NCI-H1436 treated with DMSO at 0.1 percent for 48 hours (cell line): ENCODE data around the gene GALNT13.

Experiments used
- DNase-seq: peaks from one replicate; lab custom pipeline; 2025; lab: John Stamatoyannopoulos, UW

Gene GALNT13

DNA sequence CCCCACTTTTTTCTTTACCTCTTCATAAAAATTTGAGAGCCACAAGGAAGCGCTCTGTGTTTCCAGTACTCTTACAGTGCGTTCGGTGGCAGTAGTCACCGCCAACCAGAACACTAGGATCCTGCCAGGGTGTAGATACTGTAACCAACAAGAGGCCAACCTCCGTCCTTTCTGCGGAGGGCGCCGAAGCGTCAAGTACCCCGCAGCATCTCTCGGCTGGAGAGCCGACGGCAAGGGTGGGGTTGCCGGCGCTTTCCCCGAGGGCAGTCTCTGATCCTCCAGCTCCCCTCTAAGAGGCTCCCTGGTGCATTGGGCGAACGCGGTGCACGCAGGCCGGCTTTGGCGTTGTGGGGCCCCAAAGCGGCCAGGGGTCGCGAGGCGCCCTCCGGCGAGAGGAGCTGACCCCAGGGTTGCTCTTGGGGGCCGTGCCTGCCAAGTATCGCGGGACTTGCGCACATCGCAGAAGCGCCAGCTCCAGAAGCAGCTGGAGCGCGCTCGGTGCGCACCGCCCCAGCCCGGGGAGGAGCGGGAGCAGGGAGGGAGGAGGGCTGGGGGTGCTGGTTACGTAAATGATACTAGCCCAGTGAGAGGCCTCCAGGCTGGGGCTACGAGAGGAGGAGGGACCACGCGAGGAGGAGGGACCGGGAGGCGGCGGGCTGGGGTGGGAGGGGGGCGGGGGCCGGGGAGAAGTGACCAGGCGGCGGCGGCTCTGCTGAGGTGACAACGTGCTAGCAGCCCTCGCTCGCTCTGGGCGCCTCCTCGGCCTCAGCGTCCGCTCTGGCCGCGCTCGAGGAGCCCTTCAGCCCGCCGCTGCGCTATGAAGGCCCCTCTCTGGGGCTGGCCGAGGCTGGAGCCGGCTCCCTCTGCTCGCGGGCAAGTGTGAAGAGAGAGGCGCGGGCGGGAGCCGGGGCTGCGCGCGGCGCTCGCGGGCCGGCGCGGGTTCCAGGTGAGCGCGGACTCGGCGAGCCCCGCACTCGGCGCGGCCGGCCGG lies at the start of gene GALNT13:
TSS of gene GALNT13 (plus strand) at position 692 of the 991 bp plus-strand sequence.
- peak; percentile 83 for DNase-seq

DNA sequence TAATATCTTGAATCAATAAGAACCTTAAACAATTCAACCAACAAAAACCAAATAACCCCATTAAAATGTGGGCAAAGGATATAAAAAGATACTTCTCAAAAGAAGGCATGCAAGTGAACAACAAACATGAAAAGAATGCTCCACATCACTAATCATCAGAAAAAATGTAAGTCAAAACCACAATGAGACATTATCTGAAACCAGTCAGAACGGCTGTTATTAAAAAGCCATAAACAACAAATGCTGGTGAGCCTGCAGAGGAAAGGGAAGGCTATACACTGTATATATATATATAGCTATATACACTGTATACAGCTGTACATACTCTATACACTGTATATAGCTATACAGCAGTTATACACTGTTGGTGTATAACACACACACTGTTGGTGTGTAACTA lies 47.8 kb upstream of the GALNT13 start:
- no peak for DNase-seq

DNA sequence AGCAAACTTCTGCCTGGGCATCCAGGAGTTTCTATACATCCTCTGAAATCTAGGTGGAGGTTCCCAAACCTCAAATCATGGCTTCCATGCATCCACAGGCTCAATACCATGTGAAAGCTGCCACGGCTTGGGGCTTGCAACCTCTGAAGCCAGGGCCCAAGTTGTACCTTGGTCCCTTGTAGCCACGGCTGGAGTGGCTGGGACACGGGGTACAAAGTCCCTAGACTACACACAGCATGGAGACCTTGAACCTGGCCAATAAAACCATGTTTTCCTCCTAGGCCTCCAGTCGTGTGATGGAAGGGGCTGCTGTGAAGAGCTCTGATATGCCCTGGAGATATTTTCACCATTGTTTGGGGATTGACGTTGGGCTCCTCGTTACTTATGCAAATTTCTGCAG lies 43.4 kb upstream of the GALNT13 start:
- DNase-seq, result no peak

DNA sequence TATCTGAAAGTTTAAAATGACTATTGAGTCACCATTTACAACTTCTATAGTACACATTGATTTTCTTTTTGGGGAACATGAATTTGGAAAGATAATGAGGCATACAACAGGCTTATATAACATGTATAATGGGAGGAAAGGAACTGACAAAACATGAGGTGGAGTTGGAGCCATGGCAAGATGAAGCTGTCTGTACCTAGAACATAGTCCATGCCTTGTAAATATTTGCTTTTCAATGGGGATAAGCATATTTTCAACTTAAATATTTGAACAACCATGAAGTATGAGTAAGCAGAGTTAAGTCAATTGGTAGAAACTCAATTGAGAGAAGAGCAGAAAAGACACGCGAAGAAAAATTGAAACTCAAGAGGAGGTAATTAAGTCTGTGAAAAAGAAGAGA lies 37.1 kb upstream of the GALNT13 start:
- no peak for DNase-seq

DNA sequence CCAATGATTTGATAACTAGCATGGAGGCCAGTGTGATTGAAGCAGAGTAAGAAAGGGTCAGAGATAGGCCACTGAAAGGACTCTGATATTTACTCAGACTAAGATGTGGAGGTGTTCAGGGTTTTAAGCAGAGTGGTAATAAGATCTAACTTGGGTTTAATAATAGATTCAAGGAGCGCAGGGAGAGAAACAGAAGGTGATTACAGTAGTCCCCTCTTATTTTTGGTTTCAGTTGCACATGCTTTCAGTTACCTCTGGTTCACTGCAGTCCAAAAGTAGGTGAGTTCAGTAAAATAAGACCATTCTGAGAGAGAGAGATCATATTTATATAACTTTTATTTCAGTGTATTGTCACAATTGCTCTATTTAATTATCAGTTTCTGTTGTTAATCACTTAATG lies 13.5 kb upstream of the GALNT13 start:
- DNase-seq, result no peak

DNA sequence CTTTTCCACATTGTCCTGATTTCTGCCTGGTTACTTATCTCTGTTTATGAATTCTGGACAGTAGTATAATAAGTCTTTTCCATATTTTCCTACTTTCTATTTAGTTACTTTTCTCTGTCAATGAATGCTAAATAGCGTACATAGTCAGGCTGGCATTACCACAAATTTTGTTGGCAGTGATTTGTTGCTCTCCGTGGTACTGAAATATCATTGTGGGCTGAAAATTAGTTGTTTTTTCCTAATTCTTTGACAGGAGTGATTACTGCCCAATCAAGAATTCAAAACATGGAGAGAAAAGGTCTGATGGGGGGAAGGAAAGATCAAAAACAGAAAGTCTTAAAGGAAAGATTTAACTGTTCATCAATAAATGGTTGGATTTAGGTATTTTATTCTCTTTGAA lies 7.7 kb upstream of the GALNT13 start:
- DNase-seq, result no peak

DNA sequence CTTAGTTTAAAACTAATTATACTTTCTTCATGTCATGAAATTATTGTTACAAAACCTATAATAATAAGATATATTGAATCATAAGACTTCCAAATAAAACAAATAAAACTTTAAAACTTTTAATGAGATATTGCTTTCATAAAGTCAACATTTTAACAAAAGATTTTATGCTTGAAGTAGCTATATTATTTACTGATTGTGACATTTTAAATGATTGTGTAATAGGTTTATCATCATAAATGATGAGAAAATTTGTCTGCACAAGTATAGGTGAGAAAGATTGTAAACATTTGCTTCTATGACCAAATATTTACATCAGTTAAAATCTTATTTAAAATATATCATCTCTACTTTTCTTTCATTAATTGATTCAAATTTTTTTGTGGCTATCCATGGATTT lies 5.1 kb upstream of the GALNT13 start:
- DNase-seq, result no peak

DNA sequence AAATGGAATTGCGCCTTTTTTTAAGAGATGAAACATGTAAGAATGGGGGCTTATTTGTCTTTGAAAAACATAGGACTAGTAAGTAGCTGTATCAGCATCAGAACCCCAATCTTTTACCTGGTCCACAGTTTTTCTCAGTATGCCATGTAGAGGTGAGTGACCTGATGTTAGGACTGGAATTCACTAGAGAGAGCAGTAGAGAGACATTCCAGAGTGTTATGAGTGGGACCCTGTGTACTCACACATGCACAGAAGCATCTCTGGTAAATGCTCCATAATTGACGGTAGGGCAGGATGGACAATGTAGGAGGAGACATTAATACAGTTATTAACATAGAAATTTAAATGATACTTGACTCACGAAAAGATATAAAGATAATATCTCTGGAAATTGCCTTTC lies 1.4 kb upstream of the GALNT13 start:
- DNase-seq, result peak; percentile 38

DNA sequence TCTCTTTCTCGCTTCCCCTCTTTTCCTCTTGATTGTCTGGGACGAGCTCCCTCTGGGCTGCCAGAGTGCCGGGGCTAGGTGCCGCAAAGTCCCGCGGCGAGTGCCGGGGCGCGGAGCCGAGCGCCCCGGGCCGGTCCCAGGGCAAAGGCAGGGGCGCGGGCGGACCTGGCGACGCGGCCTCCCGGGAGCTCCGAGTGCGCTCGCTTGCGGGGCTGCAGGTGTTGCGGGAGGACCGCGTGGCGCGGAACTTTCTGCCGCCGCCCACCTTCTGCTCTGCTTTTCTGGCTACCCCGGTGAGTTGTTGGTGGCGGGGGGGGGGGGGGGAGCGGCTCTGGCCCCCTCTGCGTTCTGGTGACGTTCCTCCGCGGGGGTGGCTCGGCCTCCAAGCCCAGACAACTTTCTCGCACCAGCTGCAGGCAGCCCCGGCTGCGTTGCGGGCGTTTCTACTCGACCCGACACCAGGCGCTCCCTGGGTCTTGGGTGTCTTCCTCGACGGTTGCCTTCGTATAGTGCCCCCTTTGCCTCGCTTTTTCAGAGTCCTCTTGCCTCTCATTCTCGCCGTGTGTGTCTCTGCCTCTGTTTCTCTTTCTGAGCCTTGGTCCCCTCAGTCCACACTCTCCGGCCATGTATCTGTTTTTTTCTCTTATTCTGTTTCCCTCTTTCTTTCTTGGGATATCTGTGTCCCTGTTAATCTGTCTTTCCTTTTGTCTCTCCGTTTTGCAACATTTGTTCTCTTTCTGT lies 759 bp downstream of the GALNT13 start:
- no peak for DNase-seq

DNA sequence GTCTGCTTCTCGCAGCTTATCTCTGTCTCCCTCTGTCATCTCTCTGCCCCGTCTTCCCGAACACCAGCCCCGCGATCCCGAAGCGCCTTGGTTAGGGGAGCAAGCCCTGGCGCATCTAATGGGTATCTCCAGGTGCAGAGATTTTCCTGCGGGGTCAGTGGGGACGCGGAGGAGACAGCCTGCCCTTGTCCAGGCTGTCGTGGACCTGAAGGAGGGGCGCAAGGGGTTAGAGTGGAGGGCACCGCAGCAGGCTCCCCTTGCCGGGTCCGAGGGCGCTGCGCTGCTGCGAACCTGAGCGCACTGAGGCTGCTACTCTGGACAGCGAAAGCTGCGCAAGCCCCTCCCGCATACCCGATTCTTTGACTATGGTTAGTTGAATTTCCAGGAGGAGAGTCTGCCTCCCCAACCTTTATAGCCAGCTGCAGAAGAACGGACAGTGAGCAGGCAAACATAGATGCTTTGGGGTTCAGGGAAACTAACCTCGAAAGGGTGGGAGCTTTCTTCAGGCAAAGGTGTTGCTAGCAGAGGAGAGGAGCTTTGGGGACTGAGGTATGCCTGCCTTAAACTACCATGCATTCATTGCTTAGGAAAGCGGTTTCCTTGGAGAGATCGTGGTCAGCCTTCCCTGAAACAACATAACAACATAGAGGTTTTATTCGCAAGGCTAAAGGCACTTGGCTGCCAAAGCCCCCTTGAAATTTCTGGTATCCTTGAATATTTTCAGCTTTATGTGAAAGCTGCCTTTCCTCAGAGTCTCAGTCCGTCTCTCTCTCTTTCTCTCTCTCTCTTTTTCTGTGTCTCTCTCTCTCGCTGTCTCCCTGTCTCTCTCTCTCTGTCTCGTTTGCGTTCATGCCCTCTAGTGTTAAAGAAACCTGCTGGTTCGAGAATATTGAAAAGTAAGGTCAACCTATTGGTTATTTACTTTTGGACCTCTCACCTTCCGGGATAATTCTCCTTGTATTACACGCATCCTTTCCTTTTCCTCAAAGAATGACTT lies 1.6 kb downstream of the GALNT13 start:
- DNase-seq, result no peak

DNA sequence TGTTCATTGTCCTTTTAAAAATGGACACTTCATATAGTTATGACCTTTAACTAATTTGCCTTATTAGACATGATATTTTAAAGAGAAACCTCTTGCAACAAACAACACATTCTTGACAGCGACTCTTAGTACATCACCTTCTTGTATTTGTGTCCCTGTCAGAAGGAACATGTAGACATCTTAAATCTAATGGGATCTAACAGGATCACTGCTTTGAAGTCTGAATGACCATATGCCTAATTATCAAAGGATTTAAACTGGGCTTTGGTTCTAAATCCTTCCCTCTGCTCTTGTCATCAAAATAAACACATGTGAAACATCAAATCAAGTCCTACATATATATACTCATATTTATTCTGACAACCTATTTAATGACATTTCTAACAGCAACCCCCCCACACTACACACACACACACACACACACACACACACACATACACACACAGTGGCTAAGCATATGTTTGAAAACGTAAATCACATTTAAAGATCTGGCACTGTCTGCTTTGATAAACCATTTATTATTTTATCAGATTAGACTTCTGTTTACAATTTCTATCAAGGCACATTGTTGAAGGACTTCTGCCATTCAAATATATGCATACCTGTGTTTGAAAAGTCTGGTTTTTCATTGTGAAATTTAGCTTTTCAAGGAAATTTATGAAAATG lies 4.2 kb downstream of the GALNT13 start:
- no peak for DNase-seq

DNA sequence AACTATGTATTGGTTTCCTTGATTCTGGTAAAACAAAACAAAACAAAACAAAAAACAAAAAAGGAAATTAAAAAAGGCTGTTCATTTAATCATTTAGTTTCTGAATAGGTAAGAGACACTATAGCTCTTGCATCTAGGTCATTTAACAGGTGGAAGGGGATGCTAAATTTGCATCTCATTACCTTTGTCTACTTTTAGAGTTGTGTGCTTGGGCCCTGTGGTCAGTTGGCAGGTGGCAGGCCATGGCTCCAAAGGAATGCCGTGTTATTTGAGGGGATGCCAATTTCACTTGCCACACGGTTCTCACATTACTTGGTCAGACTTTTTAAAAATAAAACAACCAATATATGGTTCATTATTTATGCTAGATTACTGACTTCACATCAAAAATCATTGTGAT lies 9.2 kb downstream of the GALNT13 start:
- DNase-seq, result no peak

DNA sequence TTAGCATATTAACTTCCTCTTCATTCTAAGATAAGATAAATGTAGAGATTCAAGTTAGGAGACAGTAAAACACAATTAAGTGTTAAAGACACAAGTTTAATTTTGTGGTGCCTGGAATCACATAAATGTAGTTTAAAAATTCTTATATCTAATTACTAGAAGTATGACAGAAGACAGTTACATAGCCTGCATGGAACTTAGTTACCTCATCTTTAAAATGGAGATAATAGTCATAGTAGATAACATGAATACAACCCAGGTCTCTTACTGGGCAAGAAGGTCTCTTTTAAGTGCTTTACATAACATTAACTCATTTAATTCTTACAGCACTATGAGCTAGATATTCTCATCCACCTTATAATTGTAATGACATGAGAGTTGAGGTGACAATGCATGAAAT lies 15.1 kb downstream of the GALNT13 start:
- DNase-seq, result no peak

DNA sequence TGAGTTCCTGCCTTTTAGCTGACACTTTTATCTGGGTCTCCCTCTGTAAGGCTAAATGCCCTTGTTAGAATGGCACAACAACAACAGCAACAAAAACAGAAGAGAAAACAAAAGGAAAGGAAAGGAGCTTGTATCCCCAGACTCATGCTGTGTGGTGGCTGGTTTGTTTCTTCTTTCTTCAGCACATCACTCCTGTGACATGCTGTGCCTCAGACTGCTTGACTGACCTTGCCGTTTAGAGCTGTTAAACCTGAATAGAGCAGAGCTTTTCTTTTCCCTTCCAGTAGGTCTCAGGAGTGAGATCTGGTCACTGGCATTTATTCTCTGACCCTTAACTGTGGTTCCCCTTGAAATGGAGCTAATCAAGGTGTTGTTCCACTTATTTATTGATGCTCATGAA lies 18.9 kb downstream of the GALNT13 start:
- no peak for DNase-seq

DNA sequence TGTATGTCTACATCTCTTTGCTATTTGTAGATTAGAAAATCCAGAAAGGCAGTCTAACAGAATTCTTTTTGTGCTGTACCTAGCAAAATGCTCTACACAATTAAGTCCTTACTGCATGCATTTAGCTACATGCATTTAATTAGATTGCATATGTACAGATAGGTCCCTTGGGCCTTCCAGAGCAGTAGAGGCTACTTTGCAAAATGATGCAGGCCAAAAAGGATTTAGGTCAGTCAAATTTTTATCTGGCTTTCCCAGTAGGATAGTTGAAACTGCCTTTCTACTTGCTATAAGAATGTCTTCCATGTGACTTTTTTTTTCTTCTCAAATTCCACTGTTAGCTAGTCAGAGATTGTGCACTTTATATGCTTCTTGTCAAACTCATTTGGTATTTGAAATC lies 19.3 kb downstream of the GALNT13 start:
- no peak for DNase-seq

DNA sequence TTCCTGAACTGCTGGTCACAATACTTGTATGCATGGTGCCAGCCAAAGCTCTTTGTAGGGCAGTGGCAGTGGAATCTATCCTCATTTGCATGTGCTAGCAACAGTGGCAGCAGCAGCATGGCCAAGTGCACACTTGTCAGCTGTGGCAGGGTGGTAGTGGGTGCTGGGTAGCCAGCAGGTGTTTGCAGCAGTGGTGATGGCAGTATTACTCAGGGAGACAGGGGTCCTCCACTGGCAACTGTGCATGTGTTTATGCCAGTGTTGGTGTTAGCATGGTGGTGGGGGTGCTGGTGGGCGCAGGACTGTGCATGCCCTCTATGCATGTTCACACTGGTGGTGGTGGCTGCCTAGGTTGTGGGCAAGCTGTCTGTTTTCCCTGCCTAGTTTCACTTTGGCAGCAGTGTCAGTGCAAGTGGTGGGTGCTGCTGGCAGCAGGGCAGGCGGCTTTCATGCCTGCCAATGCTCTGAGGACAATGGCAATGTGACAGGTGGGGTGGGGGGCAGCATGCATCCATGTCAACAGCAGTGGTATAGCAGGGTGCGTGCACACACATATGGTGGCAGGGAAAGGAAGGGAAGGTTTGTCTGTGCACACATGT lies 41.2 kb downstream of the GALNT13 start:
- no peak for DNase-seq

DNA sequence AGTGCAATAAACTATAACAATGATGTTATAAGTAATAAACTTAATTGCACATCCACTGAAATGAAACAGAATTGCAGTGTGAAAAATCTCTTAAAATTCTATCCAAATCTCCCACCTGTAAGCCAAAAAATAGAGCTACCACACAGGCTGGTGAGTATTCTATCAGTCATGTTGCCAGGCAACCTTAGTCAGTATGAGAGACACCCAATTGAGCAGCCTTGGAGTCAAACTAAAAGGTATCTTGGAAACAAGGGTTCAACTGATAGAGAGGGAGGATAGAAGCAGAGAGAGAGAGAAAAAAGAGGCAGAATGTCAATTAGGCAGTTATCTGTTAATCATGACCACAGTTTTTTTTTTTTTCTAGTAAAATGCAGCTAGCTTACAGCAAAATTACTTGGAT lies 45.8 kb downstream of the GALNT13 start:
- no peak for DNase-seq

DNA sequence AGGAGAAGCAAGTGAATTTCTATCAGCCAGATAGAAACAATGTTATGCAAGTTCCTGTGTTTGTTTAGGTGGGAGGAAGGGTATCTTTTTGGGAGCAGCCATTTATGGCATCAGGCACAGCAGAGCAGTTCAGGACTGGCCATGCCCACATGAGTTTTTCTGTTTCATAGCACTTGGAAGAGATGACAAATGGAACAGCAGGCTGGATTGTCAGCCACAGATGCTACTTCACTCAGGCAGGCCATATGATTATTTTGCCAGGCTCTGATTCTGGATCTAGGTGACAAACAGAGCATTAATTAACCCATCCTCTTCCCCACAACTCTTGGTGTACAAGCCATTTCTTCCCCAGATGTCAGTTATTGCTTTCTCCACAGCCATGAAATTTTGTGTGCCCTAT lies 63.8 kb downstream of the GALNT13 start:
- no peak for DNase-seq

DNA sequence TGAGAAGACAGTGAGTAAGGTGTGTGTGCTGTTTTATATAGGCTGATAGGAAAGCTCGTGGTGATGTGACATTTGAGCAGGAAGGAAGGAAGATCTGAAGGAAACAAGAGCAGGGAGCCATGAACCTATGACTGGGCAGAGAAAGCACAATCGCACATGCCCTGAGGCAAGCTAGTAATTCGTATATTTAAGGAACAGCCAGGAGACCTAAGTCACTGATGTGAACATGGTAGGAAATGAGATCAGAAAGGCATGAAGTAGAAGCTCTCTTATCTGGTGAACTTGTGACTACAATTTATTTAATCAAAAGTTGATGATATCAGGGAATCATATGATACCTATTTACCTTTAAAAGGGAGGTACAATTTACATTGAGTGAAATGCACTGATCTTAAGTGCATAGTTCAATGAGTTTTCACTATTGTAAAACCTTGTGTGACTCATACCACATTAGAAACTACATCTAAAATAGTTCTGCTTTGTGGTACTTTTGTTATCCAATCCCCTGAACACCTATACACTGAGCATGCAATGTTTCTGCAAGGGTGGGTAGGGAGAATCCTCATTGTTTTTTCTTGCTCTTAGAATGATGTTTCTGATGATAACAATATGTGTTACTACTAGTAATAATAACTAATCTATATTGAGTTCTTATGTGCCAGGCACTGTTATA lies 67.5 kb downstream of the GALNT13 start:
- no peak for DNase-seq

DNA sequence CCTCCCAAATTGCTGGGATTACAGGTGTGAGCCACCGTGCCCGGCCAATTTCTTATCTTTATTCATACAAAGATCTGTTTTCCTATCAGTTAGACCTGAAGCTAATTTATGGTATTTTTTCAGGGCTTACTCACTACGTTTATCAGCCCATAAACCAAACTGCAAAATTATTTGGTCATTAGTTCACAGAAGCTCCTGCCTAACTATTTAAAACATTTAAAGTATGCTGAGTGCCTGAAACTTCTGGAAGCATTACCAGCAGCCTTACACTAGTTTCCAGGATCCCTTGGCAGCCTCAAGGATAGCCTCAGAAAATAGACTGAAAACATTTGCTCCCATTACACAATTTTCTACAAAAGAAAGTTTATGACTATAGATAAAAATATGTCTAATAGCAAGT lies 68.8 kb downstream of the GALNT13 start:
- DNase-seq, result no peak
